Left ventricle myocardium inferior (tissue), 1 donor: ENCODE data around the gene BNC2. TPM values are rescaled to one million over a fixed set of nuclear protein-coding genes. Genes with fewer than 3 reads are reported as not detected.

ENCODE experiments used
- DNase-seq: peaks from one replicate; pipeline ENCODE4 v3.0.0-alpha.2; 2020
- H3K27ac ChIP-seq: fragments of 200-600 bp; replicated peaks from 2 replicates; pipeline ENCODE4 v1.8.0; 2021
- H3K27me3 ChIP-seq: fragments of 200-600 bp; 2 replicates; pipeline ENCODE4 v1.8.0; 2021; ENCODE audit warnings: low read depth
- H3K36me3 ChIP-seq: fragments of 200-600 bp; 2 replicates; pipeline ENCODE4 v1.8.0; 2021
- H3K4me1 ChIP-seq: fragments of 200-600 bp; 2 replicates; pipeline ENCODE4 v1.8.0; 2021
- H3K4me3 ChIP-seq: fragments of 200-600 bp; 2 replicates; pipeline ENCODE4 v1.8.0; 2021; ENCODE audit warnings: mild to moderate bottlenecking, moderate library complexity
- H3K9me3 ChIP-seq: fragments of 200-600 bp; replicated peaks from 2 replicates; pipeline ENCODE4 v1.8.0; 2021
- CTCF ChIP-seq: fragments of 200-600 bp; IDR thresholded peaks from 2 replicates; pipeline ENCODE4 v1.8.0; 2021; ENCODE audit warnings: antibody characterized with exemption, mild to moderate bottlenecking, borderline replicate concordance
- intact Hi-C: fragments of 100-400 bp; cut with micrococcal nuclease; formaldehyde crosslinking; loops from one replicate; pipeline ENCODE4 v1.11.0; 2022
- total RNA-seq: library from RNA; stranded (reverse); fragmentation: NEBNext Ultra II Directional; extraction: Animal tissue kit (Norgen Biotek cat#: 25700); gene quantifications from one replicate; pipeline ENCODE4 v1.2.1, GENCODE V29; 2021
- donor health status: DM: no; HTN: yes; CAD: no; lungs with severe emphysema.

Gene BNC2
- total RNA-seq, 1 donor from 2014 or later = 3.5 TPM

- H3K4me3 ChIP-seq = no peak overlapping the region
- intact Hi-C loops = no loop called here
- H3K4me1 ChIP-seq = no peaks in the 10 kb centered on the region
- no peak overlapping the region for H3K27ac ChIP-seq
- H3K9me3 ChIP-seq = no peaks in the 10 kb centered on the region
- H3K36me3 ChIP-seq = no peaks in the 10 kb centered on the region
- H3K27me3 ChIP-seq = no peaks in the 10 kb centered on the region
- DNase-seq = no peak
- TF ChIP-seq CTCF = no peak
Measured at GRCh38 chr9:16459421-16460148, 410.9 kb downstream of the BNC2 start.

GRCh38 chr9:16458696-16459420 is 411.6 kb downstream of the BNC2 start:
- DNase-seq = no peak
- Histone ChIP-seq H3K27me3 (peaks cover 4% of the 10 kb centered on the region), H3K4me1 (no peaks in the 10 kb centered on the region), H3K36me3 (no peaks in the 10 kb centered on the region), H3K9me3 (no peaks in the 10 kb centered on the region), H3K27ac (no peak overlapping the region), H3K4me3 (no peak overlapping the region)
- intact Hi-C loops = no loop called here
- TF ChIP-seq CTCF = no peak

GRCh38 chr9:16455842-16456241 is 414.6 kb downstream of the BNC2 start:
- peaks cover 21% of the 10 kb centered on the region for H3K27me3 ChIP-seq
- DNase-seq = no peak
- TF ChIP-seq CTCF = no peak
- no peaks in the 10 kb centered on the region for H3K4me1 ChIP-seq
- intact Hi-C loops = no loop called here
- H3K27ac ChIP-seq = no peak overlapping the region
- H3K9me3 ChIP-seq = no peaks in the 10 kb centered on the region
- no peak overlapping the region for H3K4me3 ChIP-seq
- no peaks in the 10 kb centered on the region for H3K36me3 ChIP-seq

- H3K27ac ChIP-seq = no peak overlapping the region
- intact Hi-C loops = no loop called here
- no peaks in the 10 kb centered on the region for H3K9me3 ChIP-seq
- peaks cover 21% of the 10 kb centered on the region for H3K27me3 ChIP-seq
- peaks cover 5% of the 10 kb centered on the region for H3K4me1 ChIP-seq
- H3K36me3 ChIP-seq = no peaks in the 10 kb centered on the region
- H3K4me3 ChIP-seq = no peak overlapping the region
- DNase-seq = no peak
- TF ChIP-seq CTCF = no peak
Measured at GRCh38 chr9:16453390-16453789, 417.1 kb downstream of the BNC2 start.

- Histone ChIP-seq H3K27ac (no peak overlapping the region), H3K9me3 (no peaks in the 10 kb centered on the region), H3K36me3 (no peaks in the 10 kb centered on the region), H3K27me3 (peaks cover 21% of the 10 kb centered on the region), H3K4me3 (no peak overlapping the region), H3K4me1 (peaks cover 5% of the 10 kb centered on the region)
- TF ChIP-seq CTCF = no peak
- DNase-seq = no peak
- intact Hi-C loops = no loop called here
Measured at GRCh38 chr9:16450578-16450977, 419.9 kb downstream of the BNC2 start.
